Stimulated activated naive CD4-positive, alpha-beta T cell (primary cell): ENCODE data around the gene C2orf81.

ENCODE experiments used
- DNase-seq, 6 experiments: peaks; one replicate each; lab custom pipeline; 2025; lab: John Stamatoyannopoulos, UW

The C2orf81 gene

GRCh38 chr2:74390606-74391005 is 30.8 kb downstream of the C2orf81 start:
- no peak for DNase-seq

- DNase-seq, result no peak
These were observed 34.1 kb downstream of the C2orf81 start for GRCh38 chr2:74387346-74387745.

GRCh38 chr2:74385396-74385795 is 36.0 kb downstream of the C2orf81 start:
- DNase-seq, result no peak

- DNase-seq, result no peak
These were observed 37.4 kb downstream of the C2orf81 start for GRCh38 chr2:74384051-74384450.

GRCh38 chr2:74383254-74383653 is 38.2 kb downstream of the C2orf81 start:
- DNase-seq, result no peak

GRCh38 chr2:74381751-74382150 is 39.7 kb downstream of the C2orf81 start:
- DNase-seq, result no peak

GRCh38 chr2:74379851-74380789 is 41.3 kb downstream of the C2orf81 start, which contains the start of gene DCTN1:
TSS of gene DCTN1 (minus strand) at chr2:74380311. CDS start at chr2:74380037, 274 bp downstream.
- DNase-seq, result peak in 1 of 6 experiments; percentile 3

GRCh38 chr2:74378007-74378406 is 43.4 kb downstream of the C2orf81 start:
- DNase-seq, result no peak

GRCh38 chr2:74375838-74376237 is 45.6 kb downstream of the C2orf81 start:
- no peak for DNase-seq

- DNase-seq, result no peak
These were observed 46.8 kb downstream of the C2orf81 start for GRCh38 chr2:74374509-74375205.

- no peak for DNase-seq
These were observed 47.4 kb downstream of the C2orf81 start for GRCh38 chr2:74373985-74374384.

GRCh38 chr2:74373221-74373676 is 48.2 kb downstream of the C2orf81 start:
- DNase-seq, result no peak

- DNase-seq, result no peak
These were observed 48.7 kb downstream of the C2orf81 start for GRCh38 chr2:74372674-74373073.

- DNase-seq, result no peak
These were observed 50.0 kb downstream of the C2orf81 start for GRCh38 chr2:74371421-74371820.

GRCh38 chr2:74369976-74370375 is 51.4 kb downstream of the C2orf81 start:
- DNase-seq, result no peak

- DNase-seq, result no peak
These were observed 52.9 kb downstream of the C2orf81 start for GRCh38 chr2:74368499-74368898.

- no peak for DNase-seq
These were observed 53.6 kb downstream of the C2orf81 start for GRCh38 chr2:74367789-74368188.

- no peak for DNase-seq
These were observed 55.4 kb downstream of the C2orf81 start for GRCh38 chr2:74366036-74366435.

- no peak for DNase-seq
These were observed 56.6 kb downstream of the C2orf81 start for GRCh38 chr2:74364533-74365505.
